ENCODE results near the gene SLIT2. TPM values are rescaled to one million over a fixed set of nuclear protein-coding genes. Genes with fewer than 3 reads are reported as not detected.

Gene SLIT2
- total RNA-seq, 1 experiment from 2014 or later, result 2.0 TPM

- no peak for DNase-seq
- no peaks in the 10 kb centered on the region for H3K27me3 ChIP-seq (ENCODE audit: control insufficient read depth, insufficient read depth, low read length)
- H3K4me3 ChIP-seq (ENCODE audit: insufficient read depth, low read depth, low read length), result no peak overlapping the region
- H3K36me3 ChIP-seq (replicated peaks; ENCODE audit: control insufficient read depth, insufficient read depth, low read length), result no peaks in the 10 kb centered on the region
These were observed 25.1 kb downstream of the SLIT2 start for GRCh38 chr4:20276848-20277247.

- Histone ChIP-seq H3K36me3 (replicated peaks; ENCODE audit: control insufficient read depth, insufficient read depth, low read length) (no peaks in the 10 kb centered on the region), H3K27me3 (ENCODE audit: control insufficient read depth, insufficient read depth, low read length) (no peaks in the 10 kb centered on the region), H3K4me3 (ENCODE audit: insufficient read depth, low read depth, low read length) (no peak overlapping the region)
- DNase-seq, result no peak
These were observed 26.5 kb downstream of the SLIT2 start for GRCh38 chr4:20278195-20278594.

GRCh38 chr4:20279381-20279780 lies 27.7 kb downstream of the SLIT2 start:
- Histone ChIP-seq H3K4me3 (ENCODE audit: insufficient read depth, low read depth, low read length) (no peak overlapping the region), H3K27me3 (ENCODE audit: control insufficient read depth, insufficient read depth, low read length) (no peaks in the 10 kb centered on the region), H3K36me3 (replicated peaks; ENCODE audit: control insufficient read depth, insufficient read depth, low read length) (no peaks in the 10 kb centered on the region)
- no peak for DNase-seq

GRCh38 chr4:20281453-20281852 lies 29.7 kb downstream of the SLIT2 start:
- DNase-seq, result no peak
- H3K27me3 ChIP-seq (ENCODE audit: control insufficient read depth, insufficient read depth, low read length), result no peaks in the 10 kb centered on the region
- no peak overlapping the region for H3K4me3 ChIP-seq (ENCODE audit: insufficient read depth, low read depth, low read length)
- no peaks in the 10 kb centered on the region for H3K36me3 ChIP-seq (replicated peaks; ENCODE audit: control insufficient read depth, insufficient read depth, low read length)

- H3K27me3 ChIP-seq (ENCODE audit: control insufficient read depth, insufficient read depth, low read length), result no peaks in the 10 kb centered on the region
- peak; percentile 52 for DNase-seq
- no peak overlapping the region for H3K4me3 ChIP-seq (ENCODE audit: insufficient read depth, low read depth, low read length)
- no peaks in the 10 kb centered on the region for H3K36me3 ChIP-seq (replicated peaks; ENCODE audit: control insufficient read depth, insufficient read depth, low read length)
These were observed 31.3 kb downstream of the SLIT2 start for GRCh38 chr4:20283039-20283438.

- Histone ChIP-seq H3K36me3 (replicated peaks; ENCODE audit: control insufficient read depth, insufficient read depth, low read length) (no peaks in the 10 kb centered on the region), H3K27me3 (ENCODE audit: control insufficient read depth, insufficient read depth, low read length) (no peaks in the 10 kb centered on the region), H3K4me3 (ENCODE audit: insufficient read depth, low read depth, low read length) (no peak overlapping the region)
- no peak for DNase-seq
These were observed 33.3 kb downstream of the SLIT2 start for GRCh38 chr4:20284990-20285389.

GRCh38 chr4:20287246-20287645 lies 35.5 kb downstream of the SLIT2 start:
- no peaks in the 10 kb centered on the region for H3K36me3 ChIP-seq (replicated peaks; ENCODE audit: control insufficient read depth, insufficient read depth, low read length)
- H3K4me3 ChIP-seq (ENCODE audit: insufficient read depth, low read depth, low read length), result no peak overlapping the region
- no peak for DNase-seq
- no peaks in the 10 kb centered on the region for H3K27me3 ChIP-seq (ENCODE audit: control insufficient read depth, insufficient read depth, low read length)

- no peak overlapping the region for H3K4me3 ChIP-seq (ENCODE audit: insufficient read depth, low read depth, low read length)
- no peak for DNase-seq
- H3K36me3 ChIP-seq (replicated peaks; ENCODE audit: control insufficient read depth, insufficient read depth, low read length), result no peaks in the 10 kb centered on the region
- no peaks in the 10 kb centered on the region for H3K27me3 ChIP-seq (ENCODE audit: control insufficient read depth, insufficient read depth, low read length)
These were observed 36.4 kb downstream of the SLIT2 start for GRCh38 chr4:20288047-20288650.

- DNase-seq, result no peak
- no peaks in the 10 kb centered on the region for H3K36me3 ChIP-seq (replicated peaks; ENCODE audit: control insufficient read depth, insufficient read depth, low read length)
- no peaks in the 10 kb centered on the region for H3K27me3 ChIP-seq (ENCODE audit: control insufficient read depth, insufficient read depth, low read length)
- H3K4me3 ChIP-seq (ENCODE audit: insufficient read depth, low read depth, low read length), result no peak overlapping the region
These were observed 37.3 kb downstream of the SLIT2 start for GRCh38 chr4:20288846-20289512.

GRCh38 chr4:20289782-20290181 lies 38.1 kb downstream of the SLIT2 start:
- Histone ChIP-seq H3K27me3 (ENCODE audit: control insufficient read depth, insufficient read depth, low read length) (no peaks in the 10 kb centered on the region), H3K4me3 (ENCODE audit: insufficient read depth, low read depth, low read length) (no peak overlapping the region), H3K36me3 (replicated peaks; ENCODE audit: control insufficient read depth, insufficient read depth, low read length) (no peaks in the 10 kb centered on the region)
- no peak for DNase-seq

- Histone ChIP-seq H3K27me3 (ENCODE audit: control insufficient read depth, insufficient read depth, low read length) (no peaks in the 10 kb centered on the region), H3K4me3 (ENCODE audit: insufficient read depth, low read depth, low read length) (no peak overlapping the region), H3K36me3 (replicated peaks; ENCODE audit: control insufficient read depth, insufficient read depth, low read length) (no peaks in the 10 kb centered on the region)
- no peak for DNase-seq
These were observed 41.0 kb downstream of the SLIT2 start for GRCh38 chr4:20292739-20293138.

- no peak overlapping the region for H3K4me3 ChIP-seq (ENCODE audit: insufficient read depth, low read depth, low read length)
- no peak for DNase-seq
- H3K27me3 ChIP-seq (ENCODE audit: control insufficient read depth, insufficient read depth, low read length), result no peaks in the 10 kb centered on the region
- H3K36me3 ChIP-seq (replicated peaks; ENCODE audit: control insufficient read depth, insufficient read depth, low read length), result no peaks in the 10 kb centered on the region
These were observed 45.6 kb downstream of the SLIT2 start for GRCh38 chr4:20297261-20297660.

- Histone ChIP-seq H3K36me3 (replicated peaks; ENCODE audit: control insufficient read depth, insufficient read depth, low read length) (no peaks in the 10 kb centered on the region), H3K27me3 (ENCODE audit: control insufficient read depth, insufficient read depth, low read length) (no peaks in the 10 kb centered on the region)
- DNase-seq, result no peak
These were observed 46.1 kb downstream of the SLIT2 start for GRCh38 chr4:20297783-20298182.

GRCh38 chr4:20298455-20298854 lies 46.8 kb downstream of the SLIT2 start:
- DNase-seq, result no peak
- H3K4me3 ChIP-seq (ENCODE audit: insufficient read depth, low read depth, low read length), result no peak overlapping the region
- no peaks in the 10 kb centered on the region for H3K36me3 ChIP-seq (replicated peaks; ENCODE audit: control insufficient read depth, insufficient read depth, low read length)
- no peaks in the 10 kb centered on the region for H3K27me3 ChIP-seq (ENCODE audit: control insufficient read depth, insufficient read depth, low read length)

More at GRCh38 chr4:20297783-20298182, 46.1 kb downstream of the SLIT2 start:
- H3K4me3 ChIP-seq (ENCODE audit: insufficient read depth, low read depth, low read length), result no peak overlapping the region

- H3K27me3 ChIP-seq (ENCODE audit: control insufficient read depth, insufficient read depth, low read length), result no peaks in the 10 kb centered on the region
- no peaks in the 10 kb centered on the region for H3K36me3 ChIP-seq (replicated peaks; ENCODE audit: control insufficient read depth, insufficient read depth, low read length)
- no peak for DNase-seq
- no peak overlapping the region for H3K4me3 ChIP-seq (ENCODE audit: insufficient read depth, low read depth, low read length)
These were observed 47.3 kb downstream of the SLIT2 start for GRCh38 chr4:20298986-20299385.

Data from H7 (cell line).